ENCODE results near the gene NRL. TPM values are rescaled to one million over a fixed set of nuclear protein-coding genes. Genes with fewer than 3 reads are reported as not detected.

NRL gene
- total and polyA plus RNA-seq, 10 of the 15 experiments (the other 5 are each of a cell fraction or from before 2014, with no cell fraction given) = 0.11 to 4.4 (median 2.2) TPM

DNA sequence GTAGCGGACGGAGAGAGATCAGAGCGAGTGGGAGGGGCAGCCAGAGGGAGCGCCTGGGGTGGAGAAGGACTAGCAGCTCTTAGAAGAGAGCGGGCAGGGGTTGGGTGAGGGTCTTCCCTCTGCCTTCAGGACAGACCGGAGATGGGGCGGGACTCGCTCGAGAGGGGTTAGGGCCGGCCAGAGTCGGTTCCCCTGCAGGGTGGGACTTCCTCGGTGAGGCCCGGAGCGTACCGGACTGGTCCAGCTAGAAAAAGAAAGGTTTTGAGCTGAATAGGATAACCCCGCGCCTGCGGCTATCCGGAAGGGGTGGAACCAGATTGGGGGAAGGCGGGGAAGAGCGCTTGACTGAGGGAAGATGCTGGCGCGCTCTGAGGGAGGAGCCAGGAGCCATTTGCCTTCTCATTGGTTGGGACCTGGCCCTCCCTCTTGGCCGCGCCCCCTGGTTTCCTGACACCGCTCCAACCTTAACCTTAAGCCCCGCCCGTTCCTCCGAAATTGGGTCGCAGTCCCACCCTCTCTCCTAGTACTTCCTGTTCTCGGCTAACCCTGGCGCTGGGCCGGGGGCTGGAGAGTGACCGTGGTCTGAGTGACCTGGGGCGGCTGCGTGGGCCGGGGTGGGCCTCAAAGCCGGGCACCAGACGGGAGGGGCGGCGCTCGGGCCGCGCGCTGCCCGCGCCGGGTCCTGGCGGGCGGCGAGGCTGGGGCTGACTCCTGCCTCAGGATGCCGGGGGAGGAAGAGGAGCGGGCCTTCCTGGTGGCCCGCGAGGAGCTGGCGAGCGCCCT, 32.4 kb upstream of the NRL start, which contains the start of gene RNF31 (continued):
- TF ChIP-seq E2F4 (IDR thresholded peaks at IDR 0.05; ENCODE audit: low read depth, low read length) (0 out of 2 replicates have a peak, but pooled peaks have one; percentile 49), CBX5 (IDR thresholded peaks at IDR 0.05; ENCODE audit: low read depth) (no peak), MLLT1 (IDR thresholded peaks at IDR 0.05) (peak; percentile 51; the same call in 1 of the 2 replicates), EZH2 (IDR thresholded peaks at IDR 0.05; ENCODE audit: borderline replicate concordance, control insufficient read depth, low read depth, low read length) (no peak), FOXM1 (IDR thresholded peaks at IDR 0.05; ENCODE audit: low read depth, low read length) (no peak), RCOR1 (conservative IDR thresholded peaks at IDR 0.05; ENCODE audit: low read depth, low read length) (no peak), ZNF217 (IDR thresholded peaks at IDR 0.05) (no peak), HSF1 (IDR thresholded peaks at IDR 0.05; ENCODE audit: low read depth, low read length) (no peak), CBFB (IDR thresholded peaks at IDR 0.05; ENCODE audit: low read depth) (peak; percentile 19; the same call in 1 of the 2 replicates), TBL1XR1 (IDR thresholded peaks at IDR 0.05; ENCODE audit: low read depth, low read length) (0 out of 2 replicates have a peak, but pooled peaks have one; percentile 23), ZZZ3 (IDR thresholded peaks at IDR 0.05; ENCODE audit: control insufficient read depth, insufficient read length, low read depth) (no peak), SREBF2 (IDR thresholded peaks at IDR 0.05; ENCODE audit: low read length) (no peak)
- TF ChIP-seq, protein P1, sequence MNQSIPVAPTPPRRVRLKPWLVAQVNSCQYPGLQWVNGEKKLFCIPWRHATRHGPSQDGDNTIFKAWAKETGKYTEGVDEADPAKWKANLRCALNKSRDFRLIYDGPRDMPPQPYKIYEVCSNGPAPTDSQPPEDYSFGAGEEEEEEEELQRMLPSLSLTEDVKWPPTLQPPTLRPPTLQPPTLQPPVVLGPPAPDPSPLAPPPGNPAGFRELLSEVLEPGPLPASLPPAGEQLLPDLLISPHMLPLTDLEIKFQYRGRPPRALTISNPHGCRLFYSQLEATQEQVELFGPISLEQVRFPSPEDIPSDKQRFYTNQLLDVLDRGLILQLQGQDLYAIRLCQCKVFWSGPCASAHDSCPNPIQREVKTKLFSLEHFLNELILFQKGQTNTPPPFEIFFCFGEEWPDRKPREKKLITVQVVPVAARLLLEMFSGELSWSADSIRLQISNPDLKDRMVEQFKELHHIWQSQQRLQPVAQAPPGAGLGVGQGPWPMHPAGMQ (IDR thresholded peaks at IDR 0.05; ENCODE audit: borderline replicate concordance) = no peak
- TF ChIP-seq, protein P2, sequence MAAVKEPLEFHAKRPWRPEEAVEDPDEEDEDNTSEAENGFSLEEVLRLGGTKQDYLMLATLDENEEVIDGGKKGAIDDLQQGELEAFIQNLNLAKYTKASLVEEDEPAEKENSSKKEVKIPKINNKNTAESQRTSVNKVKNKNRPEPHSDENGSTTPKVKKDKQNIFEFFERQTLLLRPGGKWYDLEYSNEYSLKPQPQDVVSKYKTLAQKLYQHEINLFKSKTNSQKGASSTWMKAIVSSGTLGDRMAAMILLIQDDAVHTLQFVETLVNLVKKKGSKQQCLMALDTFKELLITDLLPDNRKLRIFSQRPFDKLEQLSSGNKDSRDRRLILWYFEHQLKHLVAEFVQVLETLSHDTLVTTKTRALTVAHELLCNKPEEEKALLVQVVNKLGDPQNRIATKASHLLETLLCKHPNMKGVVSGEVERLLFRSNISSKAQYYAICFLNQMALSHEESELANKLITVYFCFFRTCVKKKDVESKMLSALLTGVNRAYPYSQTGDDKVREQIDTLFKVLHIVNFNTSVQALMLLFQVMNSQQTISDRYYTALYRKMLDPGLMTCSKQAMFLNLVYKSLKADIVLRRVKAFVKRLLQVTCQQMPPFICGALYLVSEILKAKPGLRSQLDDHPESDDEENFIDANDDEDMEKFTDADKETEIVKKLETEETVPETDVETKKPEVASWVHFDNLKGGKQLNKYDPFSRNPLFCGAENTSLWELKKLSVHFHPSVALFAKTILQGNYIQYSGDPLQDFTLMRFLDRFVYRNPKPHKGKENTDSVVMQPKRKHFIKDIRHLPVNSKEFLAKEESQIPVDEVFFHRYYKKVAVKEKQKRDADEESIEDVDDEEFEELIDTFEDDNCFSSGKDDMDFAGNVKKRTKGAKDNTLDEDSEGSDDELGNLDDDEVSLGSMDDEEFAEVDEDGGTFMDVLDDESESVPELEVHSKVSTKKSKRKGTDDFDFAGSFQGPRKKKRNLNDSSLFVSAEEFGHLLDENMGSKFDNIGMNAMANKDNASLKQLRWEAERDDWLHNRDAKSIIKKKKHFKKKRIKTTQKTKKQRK (IDR thresholded peaks at IDR 0.05; ENCODE audit: low read depth, low read length) = no peak
- TF ChIP-seq, protein P3, sequence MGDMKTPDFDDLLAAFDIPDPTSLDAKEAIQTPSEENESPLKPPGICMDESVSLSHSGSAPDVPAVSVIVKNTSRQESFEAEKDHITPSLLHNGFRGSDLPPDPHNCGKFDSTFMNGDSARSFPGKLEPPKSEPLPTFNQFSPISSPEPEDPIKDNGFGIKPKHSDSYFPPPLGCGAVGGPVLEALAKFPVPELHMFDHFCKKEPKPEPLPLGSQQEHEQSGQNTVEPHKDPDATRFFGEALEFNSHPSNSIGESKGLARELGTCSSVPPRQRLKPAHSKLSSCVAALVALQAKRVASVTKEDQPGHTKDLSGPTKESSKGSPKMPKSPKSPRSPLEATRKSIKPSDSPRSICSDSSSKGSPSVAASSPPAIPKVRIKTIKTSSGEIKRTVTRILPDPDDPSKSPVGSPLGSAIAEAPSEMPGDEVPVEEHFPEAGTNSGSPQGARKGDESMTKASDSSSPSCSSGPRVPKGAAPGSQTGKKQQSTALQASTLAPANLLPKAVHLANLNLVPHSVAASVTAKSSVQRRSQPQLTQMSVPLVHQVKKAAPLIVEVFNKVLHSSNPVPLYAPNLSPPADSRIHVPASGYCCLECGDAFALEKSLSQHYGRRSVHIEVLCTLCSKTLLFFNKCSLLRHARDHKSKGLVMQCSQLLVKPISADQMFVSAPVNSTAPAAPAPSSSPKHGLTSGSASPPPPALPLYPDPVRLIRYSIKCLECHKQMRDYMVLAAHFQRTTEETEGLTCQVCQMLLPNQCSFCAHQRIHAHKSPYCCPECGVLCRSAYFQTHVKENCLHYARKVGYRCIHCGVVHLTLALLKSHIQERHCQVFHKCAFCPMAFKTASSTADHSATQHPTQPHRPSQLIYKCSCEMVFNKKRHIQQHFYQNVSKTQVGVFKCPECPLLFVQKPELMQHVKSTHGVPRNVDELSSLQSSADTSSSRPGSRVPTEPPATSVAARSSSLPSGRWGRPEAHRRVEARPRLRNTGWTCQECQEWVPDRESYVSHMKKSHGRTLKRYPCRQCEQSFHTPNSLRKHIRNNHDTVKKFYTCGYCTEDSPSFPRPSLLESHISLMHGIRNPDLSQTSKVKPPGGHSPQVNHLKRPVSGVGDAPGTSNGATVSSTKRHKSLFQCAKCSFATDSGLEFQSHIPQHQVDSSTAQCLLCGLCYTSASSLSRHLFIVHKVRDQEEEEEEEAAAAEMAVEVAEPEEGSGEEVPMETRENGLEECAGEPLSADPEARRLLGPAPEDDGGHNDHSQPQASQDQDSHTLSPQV (IDR thresholded peaks at IDR 0.05) = no peak

Measured in GM12878 (cell line).